Vagina (tissue), 2 donors: Measurements from ENCODE around the gene PRSS53.
A peak's percentile ranks its signal among the peaks of the same experiment; 100 is the strongest.

Experiments
- POLR2A ChIP-seq, 2 donors: fragments of 450-650 bp; IDR thresholded peaks; one replicate each; pipeline ENCODE4 v1.6.1; 2017; ENCODE audit warnings: antibody characterized with exemption in 2 of 2, mild to moderate bottlenecking in 2 of 2, moderate library complexity in 2 of 2
- POLR2AphosphoS5 ChIP-seq, 2 donors: sonication (generic); formaldehyde crosslinking; IDR thresholded peaks; one replicate each; pipeline ENCODE4 v1.9.0; 2017; ENCODE audit warnings: antibody characterized with exemption in 2 of 2, mild to moderate bottlenecking in 2 of 2, low read depth in 1 of 2; ENCODE audit not compliant: insufficient read depth in 1 of 2
- TF ChIP-seq, protein P1 (sequence below), 3 experiments: fragments of 450-650 bp in 2 of 3; fragments of 200-600 bp in 1 of 3; sonication (generic) in 1 of 3; IDR thresholded peaks; one replicate each; pipeline ENCODE4 v1.5.1; 2017 to 2019; ENCODE audit warnings: antibody characterized with exemption in 3 of 3, mild to moderate bottlenecking in 2 of 3, moderate library complexity in 2 of 3

DNA sequence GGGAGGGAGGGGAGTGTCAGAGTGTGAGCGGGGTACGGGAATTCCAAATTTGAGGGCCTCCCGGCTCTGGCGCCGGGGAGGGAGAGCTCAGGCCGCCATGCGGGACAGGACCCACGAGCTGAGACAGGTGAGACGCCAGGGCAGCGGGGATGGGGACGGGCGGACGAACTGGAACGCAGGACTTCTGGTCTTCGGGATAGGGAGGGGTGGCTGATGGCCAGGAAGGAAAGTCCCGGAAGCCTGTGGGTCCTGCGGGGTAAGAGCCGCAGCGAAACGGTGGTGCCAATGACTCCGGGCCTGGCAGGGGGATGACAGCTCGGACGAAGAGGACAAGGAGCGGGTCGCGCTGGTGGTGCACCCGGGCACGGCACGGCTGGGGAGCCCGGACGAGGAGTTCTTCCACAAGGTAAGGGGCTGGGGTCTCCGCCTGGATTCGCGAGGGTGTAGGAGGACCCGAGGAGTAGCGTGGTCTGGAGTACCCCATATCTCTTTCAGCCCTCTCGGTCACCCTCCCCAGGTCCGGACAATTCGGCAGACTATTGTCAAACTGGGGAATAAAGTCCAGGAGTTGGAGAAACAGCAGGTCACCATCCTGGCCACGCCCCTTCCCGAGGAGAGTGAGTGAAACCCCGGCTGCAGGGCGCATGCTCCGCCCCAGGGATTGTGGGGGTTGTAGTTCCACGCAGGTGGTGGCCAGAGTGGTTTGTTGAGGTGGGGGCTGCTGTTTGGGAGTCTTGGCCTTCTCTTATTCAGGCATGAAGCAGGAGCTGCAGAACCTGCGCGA is 54.8 kb downstream of the PRSS53 start:
- TF ChIP-seq, protein P1, sequence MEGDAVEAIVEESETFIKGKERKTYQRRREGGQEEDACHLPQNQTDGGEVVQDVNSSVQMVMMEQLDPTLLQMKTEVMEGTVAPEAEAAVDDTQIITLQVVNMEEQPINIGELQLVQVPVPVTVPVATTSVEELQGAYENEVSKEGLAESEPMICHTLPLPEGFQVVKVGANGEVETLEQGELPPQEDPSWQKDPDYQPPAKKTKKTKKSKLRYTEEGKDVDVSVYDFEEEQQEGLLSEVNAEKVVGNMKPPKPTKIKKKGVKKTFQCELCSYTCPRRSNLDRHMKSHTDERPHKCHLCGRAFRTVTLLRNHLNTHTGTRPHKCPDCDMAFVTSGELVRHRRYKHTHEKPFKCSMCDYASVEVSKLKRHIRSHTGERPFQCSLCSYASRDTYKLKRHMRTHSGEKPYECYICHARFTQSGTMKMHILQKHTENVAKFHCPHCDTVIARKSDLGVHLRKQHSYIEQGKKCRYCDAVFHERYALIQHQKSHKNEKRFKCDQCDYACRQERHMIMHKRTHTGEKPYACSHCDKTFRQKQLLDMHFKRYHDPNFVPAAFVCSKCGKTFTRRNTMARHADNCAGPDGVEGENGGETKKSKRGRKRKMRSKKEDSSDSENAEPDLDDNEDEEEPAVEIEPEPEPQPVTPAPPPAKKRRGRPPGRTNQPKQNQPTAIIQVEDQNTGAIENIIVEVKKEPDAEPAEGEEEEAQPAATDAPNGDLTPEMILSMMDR (IDR thresholded peaks at IDR 0.05), result no peak
- TF ChIP-seq POLR2A (IDR thresholded peaks at IDR 0.05) (peak in 1 of 2 donors; percentile 19), POLR2AphosphoS5 (IDR thresholded peaks at IDR 0.05; ENCODE audit: insufficient read depth in 1 of 2, low read depth in 1 of 2) (peak; percentile 77 to 85)
